ENCODE results near the gene S100P.
"Not testable (repeated sequence)": the region's sequence is repeated elsewhere in the genome, so short reads cannot be mapped to it uniquely, and the experiment has no call there.

Gene S100P

DNA sequence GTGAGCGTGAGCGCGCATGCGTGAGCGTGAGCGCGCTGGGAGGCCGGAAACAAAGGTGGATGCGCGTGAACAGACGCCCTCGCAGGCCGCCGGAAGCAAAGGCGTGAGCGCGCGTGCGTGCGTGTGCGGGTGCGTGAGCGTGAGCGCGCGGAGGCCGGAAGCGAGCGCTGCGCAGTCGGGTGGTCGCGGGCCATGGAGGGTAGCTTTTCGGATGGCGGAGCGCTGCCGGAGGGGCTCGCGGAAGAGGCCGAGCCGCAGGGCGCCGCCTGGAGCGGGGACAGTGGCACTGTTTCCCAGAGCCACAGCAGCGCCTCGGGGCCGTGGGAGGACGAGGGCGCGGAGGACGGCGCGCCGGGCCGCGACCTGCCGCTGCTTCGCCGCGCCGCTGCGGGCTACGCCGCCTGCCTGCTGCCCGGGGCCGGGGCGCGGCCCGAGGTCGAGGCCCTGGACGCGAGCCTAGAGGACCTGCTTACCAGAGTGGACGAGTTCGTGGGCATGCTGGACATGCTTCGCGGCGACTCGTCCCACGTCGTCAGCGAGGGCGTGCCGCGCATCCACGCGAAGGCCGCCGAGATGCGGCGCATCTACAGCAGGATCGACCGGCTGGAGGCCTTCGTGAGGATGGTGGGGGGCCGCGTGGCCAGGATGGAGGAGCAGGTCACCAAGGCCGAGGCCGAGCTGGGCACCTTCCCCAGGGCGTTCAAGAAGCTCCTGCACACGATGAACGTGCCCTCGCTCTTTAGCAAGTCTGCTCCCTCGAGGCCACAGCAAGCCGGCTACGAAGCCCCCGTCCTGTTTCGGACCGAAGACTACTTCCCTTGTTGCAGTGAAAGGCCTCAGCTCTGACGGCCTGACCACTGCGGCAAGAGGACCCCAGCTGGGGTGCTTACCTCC is 22.6 kb downstream of the S100P start, which contains the start of gene BLOC1S4:
Gene BLOC1S4, plus strand, starts transcription at position 157 of the 894 bp plus-strand sequence. Its CDS starts 36 bp downstream, at position 193.
- Histone ChIP-seq H3K27ac (ENCODE audit: low read depth, low read length) (peak within 1 kb of the TSS; percentile 70; the same call in 1 of the 2 replicates), H3K27me3 (ENCODE audit: control insufficient read depth, insufficient read depth, low read length) (no peaks in the 10 kb centered on the region; the same call in 1 of the 2 replicates)

DNA sequence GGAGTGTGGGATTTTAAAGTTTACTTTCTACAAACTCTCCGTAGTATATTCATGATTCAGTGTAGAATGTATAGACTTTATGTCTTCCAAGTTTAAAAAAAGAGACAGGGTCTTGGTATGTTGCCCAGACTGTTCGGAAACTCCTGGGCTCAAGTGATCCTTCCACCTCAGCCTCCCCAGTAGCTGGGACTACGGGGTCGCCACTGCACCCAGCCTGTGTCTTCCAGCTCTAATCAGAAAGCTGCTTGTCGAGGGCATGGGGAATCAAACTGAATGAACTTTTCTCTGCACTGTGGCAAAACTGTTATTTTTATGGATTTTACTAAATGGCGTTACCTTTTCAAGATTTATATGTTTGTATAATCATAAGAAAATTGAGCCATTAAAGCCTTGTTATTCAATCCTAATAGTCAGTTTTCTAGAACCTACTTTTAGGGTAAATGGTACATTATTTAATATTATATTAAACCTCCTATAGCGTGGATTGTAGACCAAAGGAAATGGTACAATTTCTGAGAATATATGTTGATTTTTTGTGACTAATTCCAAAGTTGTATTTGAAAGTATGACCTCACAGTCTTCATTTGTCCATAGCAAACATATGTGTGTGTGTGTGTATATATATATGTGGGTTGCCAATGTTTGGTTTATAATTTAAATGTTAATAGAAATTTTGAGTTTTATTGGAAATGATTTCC is 23.4 kb downstream of the S100P start:
- H3K9ac ChIP-seq (ENCODE audit: low read length): peak overlapping the region; percentile 97
- 0 out of 2 replicates have a peak, but pooled peaks cover 3% of the 10 kb centered on the region for H3K4me1 ChIP-seq (ENCODE audit: control insufficient read depth, insufficient read depth, low read length)
- peak overlapping the region; percentile 99 for H3K4me3 ChIP-seq (ENCODE audit: low read depth, low read length)
- no peaks in the 10 kb centered on the region for H3K9me3 ChIP-seq (ENCODE audit: control insufficient read depth, insufficient read depth, low read depth, low read length)
- no peaks in the 10 kb centered on the region for H3K27me3 ChIP-seq (ENCODE audit: control insufficient read depth, insufficient read depth, low read length)
- H3K36me3 ChIP-seq (ENCODE audit: control insufficient read depth, insufficient read depth, low read length): no peaks in the 10 kb centered on the region
- peak overlapping the region; percentile 70; the same call in 1 of the 2 replicates for H3K27ac ChIP-seq (ENCODE audit: low read depth, low read length)

More for the DNA sequence above, 22.6 kb downstream of the S100P start, which contains the start of gene BLOC1S4:
- H3K9ac ChIP-seq (ENCODE audit: low read length): peak within 1 kb of the TSS; percentile 97
- H3K9me3 ChIP-seq (ENCODE audit: control insufficient read depth, insufficient read depth, low read depth, low read length): no peaks in the 10 kb centered on the region
- no peaks in the 10 kb centered on the region for H3K36me3 ChIP-seq (ENCODE audit: control insufficient read depth, insufficient read depth, low read length)
- 0 out of 2 replicates have a peak, but pooled peaks cover 3% of the 10 kb centered on the region for H3K4me1 ChIP-seq (ENCODE audit: control insufficient read depth, insufficient read depth, low read length)
- H3K4me3 ChIP-seq (ENCODE audit: low read depth, low read length): peak within 1 kb of the TSS; percentile 99

DNA sequence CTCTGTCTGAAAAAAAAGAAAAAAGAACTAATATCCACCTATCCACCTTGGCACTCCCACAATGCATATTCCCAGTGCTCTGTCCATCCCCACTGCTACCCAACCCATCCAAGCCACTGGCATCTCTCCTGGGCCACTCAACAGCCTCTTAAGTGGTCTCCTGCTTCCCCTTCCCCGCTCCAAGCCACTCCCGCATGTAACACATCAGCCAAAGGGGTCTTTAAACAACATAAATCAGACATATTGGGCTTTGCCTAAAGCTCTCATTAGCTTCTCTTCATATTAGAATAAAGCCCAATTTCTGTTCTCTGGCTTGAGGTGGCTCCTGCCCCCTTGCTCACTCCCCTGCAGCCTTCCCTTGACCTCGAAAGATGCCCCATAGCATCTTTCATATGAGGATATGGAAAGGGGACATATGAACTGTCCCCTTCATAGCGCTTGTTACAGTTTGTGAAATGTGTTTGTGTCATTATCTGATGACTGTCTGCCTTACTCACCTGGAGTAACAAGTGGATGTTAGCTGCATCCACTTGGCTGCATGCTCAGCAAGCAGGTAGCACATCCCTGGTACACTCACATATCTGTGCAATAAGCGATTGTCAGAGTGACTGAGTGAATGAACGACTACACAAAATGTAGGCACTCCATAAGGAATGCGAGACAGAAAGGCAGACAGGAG is 25.4 kb downstream of the S100P start:
- H3K36me3 ChIP-seq (ENCODE audit: control insufficient read depth, insufficient read depth, low read length): no peaks in the 10 kb centered on the region

DNA sequence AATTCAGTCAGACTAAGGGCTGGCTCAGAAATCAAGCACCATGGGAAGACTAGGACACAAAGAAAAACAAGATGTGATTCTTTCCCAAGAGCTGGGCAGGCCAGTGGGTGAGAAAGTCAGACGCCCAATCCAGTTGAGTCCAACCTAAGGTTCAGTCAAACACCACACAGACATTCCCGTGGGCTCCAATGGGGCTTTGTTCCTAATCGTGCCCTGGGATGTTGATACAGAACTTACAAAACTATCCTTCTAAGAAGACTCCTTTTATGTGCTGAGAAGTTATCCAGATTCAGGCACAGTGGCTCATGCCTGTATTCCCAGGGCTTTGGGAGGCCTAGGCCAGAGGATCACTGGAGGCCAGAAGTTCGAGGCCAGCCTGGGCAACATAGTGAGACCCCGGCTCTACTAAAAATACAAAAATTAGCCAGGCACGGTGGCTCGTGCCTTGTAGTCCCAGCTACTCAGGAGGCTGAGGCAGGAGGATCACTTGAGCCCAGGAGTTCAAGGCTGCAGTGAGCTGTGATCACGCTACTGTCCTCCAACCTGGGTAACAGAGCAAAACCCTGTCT is 26.0 kb downstream of the S100P start:
- Histone ChIP-seq H3K4me1 (ENCODE audit: control insufficient read depth, insufficient read depth, low read length) (0 out of 2 replicates have a peak, but pooled peaks cover 3% of the 10 kb centered on the region), H3K27me3 (ENCODE audit: control insufficient read depth, insufficient read depth, low read length) (no peaks in the 10 kb centered on the region), H3K9me3 (ENCODE audit: control insufficient read depth, insufficient read depth, low read depth, low read length) (no peaks in the 10 kb centered on the region), H3K4me3 (ENCODE audit: low read depth, low read length) (no peak overlapping the region), H3K36me3 (ENCODE audit: control insufficient read depth, insufficient read depth, low read length) (no peaks in the 10 kb centered on the region), H3K27ac (ENCODE audit: low read depth, low read length) (no peak overlapping the region), H3K9ac (ENCODE audit: low read length) (no peak overlapping the region)

More for the DNA sequence above, 25.4 kb downstream of the S100P start:
- Histone ChIP-seq H3K4me1 (ENCODE audit: control insufficient read depth, insufficient read depth, low read length) (0 out of 2 replicates have a peak, but pooled peaks cover 3% of the 10 kb centered on the region), H3K9me3 (ENCODE audit: control insufficient read depth, insufficient read depth, low read depth, low read length) (no peaks in the 10 kb centered on the region), H3K9ac (ENCODE audit: low read length) (no peak overlapping the region), H3K27ac (ENCODE audit: low read depth, low read length) (no peak overlapping the region), H3K4me3 (ENCODE audit: low read depth, low read length) (no peak overlapping the region), H3K27me3 (ENCODE audit: control insufficient read depth, insufficient read depth, low read length) (no peaks in the 10 kb centered on the region)

DNA sequence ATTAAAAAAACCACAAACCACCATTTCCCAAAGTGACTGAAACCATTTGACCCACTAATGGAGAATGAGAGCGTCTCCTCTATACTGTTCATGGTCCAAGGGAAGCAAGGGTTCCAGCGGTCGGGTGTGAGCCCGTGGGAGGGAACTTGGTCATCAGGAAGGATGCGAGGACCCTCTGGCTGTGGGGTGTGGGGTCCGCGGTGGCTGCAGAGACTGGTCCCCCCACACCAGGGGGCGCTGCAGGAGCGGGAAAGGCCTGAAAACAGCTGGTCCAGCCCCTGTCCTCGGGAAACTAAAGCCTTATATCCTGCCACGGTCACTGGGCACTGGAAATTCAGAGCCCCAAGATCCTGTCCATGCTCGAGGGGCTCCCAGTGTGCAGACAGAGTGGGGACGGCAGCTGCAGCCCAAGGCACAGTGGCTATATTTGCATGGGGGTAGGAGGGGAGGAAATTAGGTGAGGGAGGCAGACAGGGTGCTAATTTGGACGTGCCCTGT is 26.6 kb downstream of the S100P start:
- no peak overlapping the region for H3K9ac ChIP-seq (ENCODE audit: low read length)
- no peak overlapping the region for H3K4me3 ChIP-seq (ENCODE audit: low read depth, low read length)
- no peaks in the 10 kb centered on the region for H3K9me3 ChIP-seq (ENCODE audit: control insufficient read depth, insufficient read depth, low read depth, low read length)
- no peaks in the 10 kb centered on the region for H3K36me3 ChIP-seq (ENCODE audit: control insufficient read depth, insufficient read depth, low read length)
- no peaks in the 10 kb centered on the region for H3K27me3 ChIP-seq (ENCODE audit: control insufficient read depth, insufficient read depth, low read length)
- no peak overlapping the region for H3K27ac ChIP-seq (ENCODE audit: low read depth, low read length)
- H3K4me1 ChIP-seq (ENCODE audit: control insufficient read depth, insufficient read depth, low read length): 0 out of 2 replicates have a peak, but pooled peaks cover 3% of the 10 kb centered on the region

DNA sequence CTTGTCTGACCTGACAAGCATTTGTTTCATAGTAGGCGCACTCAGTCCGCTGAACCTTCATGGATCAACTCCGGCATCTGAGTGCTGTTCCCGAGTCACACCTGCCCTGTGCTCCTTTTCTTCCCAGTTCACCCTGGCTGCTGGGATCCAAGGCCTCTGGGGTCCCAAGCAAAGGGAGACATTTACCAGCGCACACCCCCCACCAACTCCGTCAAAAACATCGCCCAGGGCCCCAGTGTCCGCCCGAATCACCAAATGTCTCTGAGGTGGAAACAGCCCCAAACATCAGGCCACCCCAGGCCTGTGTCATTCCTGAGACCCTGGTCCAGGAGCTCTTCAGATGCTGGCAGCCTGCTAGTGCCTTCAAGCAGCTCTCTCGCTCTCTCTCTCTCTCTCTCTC is 27.4 kb downstream of the S100P start:
- Histone ChIP-seq H3K36me3 (ENCODE audit: control insufficient read depth, insufficient read depth, low read length) (no peaks in the 10 kb centered on the region), H3K4me1 (ENCODE audit: control insufficient read depth, insufficient read depth, low read length) (no peaks in the 10 kb centered on the region), H3K27me3 (ENCODE audit: control insufficient read depth, insufficient read depth, low read length) (no peaks in the 10 kb centered on the region), H3K4me3 (ENCODE audit: low read depth, low read length) (no peak overlapping the region), H3K9ac (ENCODE audit: low read length) (no peak overlapping the region), H3K27ac (ENCODE audit: low read depth, low read length) (no peak overlapping the region), H3K9me3 (ENCODE audit: control insufficient read depth, insufficient read depth, low read depth, low read length) (no peaks in the 10 kb centered on the region)

DNA sequence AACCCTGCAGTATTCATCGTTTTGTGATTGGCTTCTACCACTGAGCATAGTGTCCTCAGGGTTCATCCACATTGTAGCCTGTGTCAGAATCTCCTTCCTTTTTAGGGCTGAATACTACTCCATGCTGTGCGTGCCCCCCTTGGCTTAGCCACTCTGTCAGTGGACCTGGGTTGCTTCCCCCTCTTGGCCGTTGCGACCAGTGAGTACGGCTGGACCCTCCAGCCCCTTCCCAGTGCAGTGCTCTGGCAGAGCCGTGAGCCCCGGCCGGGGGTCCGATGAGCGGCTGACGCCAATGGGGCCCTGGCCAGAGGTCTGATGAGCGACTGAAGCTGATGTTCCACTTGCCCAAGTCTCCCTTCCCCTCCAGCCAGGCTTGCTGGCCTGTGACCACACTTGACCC is 29.2 kb downstream of the S100P start:
- Histone ChIP-seq H3K4me3 (ENCODE audit: low read depth, low read length) (no peak overlapping the region), H3K9me3 (ENCODE audit: control insufficient read depth, insufficient read depth, low read depth, low read length) (no peaks in the 10 kb centered on the region), H3K27me3 (ENCODE audit: control insufficient read depth, insufficient read depth, low read length) (no peaks in the 10 kb centered on the region), H3K36me3 (ENCODE audit: control insufficient read depth, insufficient read depth, low read length) (no peaks in the 10 kb centered on the region), H3K4me1 (ENCODE audit: control insufficient read depth, insufficient read depth, low read length) (peaks cover 2% of the 10 kb centered on the region; the same call in 1 of the 2 replicates), H3K27ac (ENCODE audit: low read depth, low read length) (no peak overlapping the region), H3K9ac (ENCODE audit: low read length) (no peak overlapping the region)

DNA sequence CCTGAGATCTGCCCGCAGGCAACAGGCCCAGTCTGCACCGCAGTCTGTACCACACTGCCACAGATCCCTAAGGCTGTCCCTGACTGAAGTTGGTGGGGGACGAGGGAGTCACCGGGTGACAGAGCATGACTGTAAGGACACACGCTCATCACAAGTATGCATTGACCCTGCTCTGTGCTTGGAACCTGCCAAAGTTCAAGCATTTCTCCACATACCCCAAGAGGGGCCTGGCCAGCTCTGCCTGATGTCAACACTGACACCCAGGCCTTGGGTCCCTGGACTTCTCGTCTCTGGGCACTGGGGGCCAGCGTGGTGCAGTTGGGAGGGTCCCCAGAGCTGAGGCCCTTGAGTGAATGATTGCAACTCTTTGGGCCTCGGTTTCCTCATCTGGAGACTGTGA is 30.2 kb downstream of the S100P start:
- no peak overlapping the region for H3K9ac ChIP-seq (ENCODE audit: low read length)
- H3K9me3 ChIP-seq (ENCODE audit: control insufficient read depth, insufficient read depth, low read depth, low read length): no peaks in the 10 kb centered on the region
- H3K27ac ChIP-seq (ENCODE audit: low read depth, low read length): no peak overlapping the region
- peaks cover 3% of the 10 kb centered on the region; the same call in 1 of the 2 replicates for H3K4me1 ChIP-seq (ENCODE audit: control insufficient read depth, insufficient read depth, low read length)
- H3K4me3 ChIP-seq (ENCODE audit: low read depth, low read length): no peak overlapping the region
- H3K27me3 ChIP-seq (ENCODE audit: control insufficient read depth, insufficient read depth, low read length): no peaks in the 10 kb centered on the region
- H3K36me3 ChIP-seq (ENCODE audit: control insufficient read depth, insufficient read depth, low read length): no peaks in the 10 kb centered on the region

DNA sequence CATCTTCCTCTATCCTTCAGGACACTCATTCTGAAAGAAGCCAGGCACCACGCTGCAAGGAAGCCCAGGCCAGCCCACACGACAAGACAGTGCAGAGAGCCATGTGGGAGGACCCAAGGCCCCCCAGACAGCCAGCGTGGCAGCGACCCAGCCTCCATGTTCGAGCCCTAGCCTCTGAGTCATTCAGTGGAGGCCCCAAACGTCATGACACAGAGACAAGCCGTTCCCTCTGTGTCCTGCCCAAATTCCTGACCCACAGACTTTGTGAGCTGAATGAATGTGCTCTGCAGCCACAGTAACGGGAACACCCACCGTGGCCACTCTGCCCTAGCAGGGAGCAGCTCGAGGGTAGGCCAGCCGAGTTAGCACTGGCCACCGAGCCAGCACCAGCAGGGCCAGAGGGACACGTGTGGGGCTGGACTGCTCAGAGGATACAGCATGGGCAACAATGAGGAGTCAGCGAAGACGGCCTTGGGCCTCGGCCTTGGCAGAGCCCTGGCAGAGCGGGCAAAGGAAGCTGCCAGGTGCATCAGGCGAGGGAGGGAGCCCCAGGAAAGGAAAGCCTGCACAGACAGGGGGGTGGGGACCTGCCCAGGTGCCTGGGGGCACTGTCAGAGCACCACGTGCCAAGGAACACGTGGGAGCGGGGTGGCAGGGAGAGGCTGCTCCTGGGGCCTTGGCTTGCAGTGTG is 30.9 kb downstream of the S100P start:
- H3K9me3 ChIP-seq (ENCODE audit: control insufficient read depth, insufficient read depth, low read depth, low read length): no peaks in the 10 kb centered on the region
- no peak overlapping the region for H3K27ac ChIP-seq (ENCODE audit: low read depth, low read length)
- H3K9ac ChIP-seq (ENCODE audit: low read length): no peak overlapping the region
- H3K36me3 ChIP-seq (ENCODE audit: control insufficient read depth, insufficient read depth, low read length): no peaks in the 10 kb centered on the region
- H3K27me3 ChIP-seq (ENCODE audit: control insufficient read depth, insufficient read depth, low read length): no peaks in the 10 kb centered on the region
- H3K4me1 ChIP-seq (ENCODE audit: control insufficient read depth, insufficient read depth, low read length): peaks cover 3% of the 10 kb centered on the region; the same call in 1 of the 2 replicates
- H3K4me3 ChIP-seq (ENCODE audit: low read depth, low read length): no peak overlapping the region

DNA sequence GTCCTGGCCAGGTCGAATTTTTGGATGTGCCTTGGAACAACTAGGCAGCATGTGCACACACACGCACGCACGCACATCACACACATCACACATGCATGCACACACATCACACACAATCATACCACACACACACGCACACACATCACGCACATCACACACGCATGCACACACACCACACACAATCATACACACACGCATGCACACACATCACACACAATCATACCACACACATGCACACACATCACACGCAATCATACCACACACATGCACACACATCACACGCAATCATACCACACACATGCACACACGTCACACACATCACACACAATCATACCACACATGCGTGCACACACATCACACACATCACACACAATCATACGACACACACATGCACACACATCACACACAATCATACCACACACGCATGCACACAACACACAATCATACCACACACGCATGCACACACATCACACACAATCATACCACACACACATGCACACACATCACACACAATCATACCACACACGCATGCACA is 31.8 kb downstream of the S100P start:
- H3K9me3 ChIP-seq (ENCODE audit: control insufficient read depth, insufficient read depth, low read depth, low read length); H3K27ac ChIP-seq (ENCODE audit: low read depth, low read length); H3K4me1 ChIP-seq (ENCODE audit: control insufficient read depth, insufficient read depth, low read length); H3K9ac ChIP-seq (ENCODE audit: low read length); H3K36me3 ChIP-seq (ENCODE audit: control insufficient read depth, insufficient read depth, low read length); H3K4me3 ChIP-seq (ENCODE audit: low read depth, low read length); H3K27me3 ChIP-seq (ENCODE audit: control insufficient read depth, insufficient read depth, low read length): not testable (repeated sequence)

Measured in HUES6 (cell line).